ENCODE measurements around the gene CCDC34. TPM values are rescaled to one million over a fixed set of nuclear protein-coding genes. Genes with fewer than 3 reads are reported as not detected.

The CCDC34 gene
- total RNA-seq, 1 experiment from 2014 or later: 18.7 TPM

- POLR2A ChIA-PET: no interaction called here
- H3K36me3 ChIP-seq (ENCODE audit: control insufficient read depth in 1 of 2, insufficient read depth in 2 of 2, low read length in 2 of 2): no peaks in the 10 kb centered on the region
- no peaks in the 10 kb centered on the region for H3K9me2 ChIP-seq (ENCODE audit: insufficient read depth)
- ATAC-seq: no peak
- TF ChIP-seq CEBPB (IDR thresholded peaks at IDR 0.05; ENCODE audit: low read depth) (no peak), YY1 (IDR thresholded peaks at IDR 0.05; ENCODE audit: extremely low read depth, insufficient replicate concordance, low read depth, low read length) (no peak), ELF1 (IDR thresholded peaks at IDR 0.05; ENCODE audit: borderline replicate concordance, low read depth) (no peak), ZFX (IDR thresholded peaks at IDR 0.05) (no peak), REST (IDR thresholded peaks at IDR 0.05; ENCODE audit: low read depth) (no peak), EZH2phosphoT487 (IDR thresholded peaks at IDR 0.05; ENCODE audit: borderline replicate concordance) (no peak), CBX3 (IDR thresholded peaks at IDR 0.05; ENCODE audit: low read depth) (no peak), SIN3A (IDR thresholded peaks at IDR 0.05; ENCODE audit: low read depth) (no peak), ATF3 (IDR thresholded peaks at IDR 0.05) (no peak), EGR1 (IDR thresholded peaks at IDR 0.05; ENCODE audit: low read depth) (no peak), TCF7L2 (IDR thresholded peaks at IDR 0.05; ENCODE audit: borderline replicate concordance, extremely low read depth, insufficient read depth, insufficient read length) (no peak), RAD21 (IDR thresholded peaks at IDR 0.05; ENCODE audit: low read depth) (no peak), EZH2 (IDR thresholded peaks at IDR 0.05) (no peak), ZBTB33 (IDR thresholded peaks at IDR 0.05; ENCODE audit: extremely low read depth, insufficient replicate concordance, low read length) (no peak), POLR2A (IDR thresholded peaks at IDR 0.05; ENCODE audit: borderline replicate concordance, extremely low read depth, insufficient read depth, insufficient read length) (no peak)
- TF ChIP-seq, protein P1, sequence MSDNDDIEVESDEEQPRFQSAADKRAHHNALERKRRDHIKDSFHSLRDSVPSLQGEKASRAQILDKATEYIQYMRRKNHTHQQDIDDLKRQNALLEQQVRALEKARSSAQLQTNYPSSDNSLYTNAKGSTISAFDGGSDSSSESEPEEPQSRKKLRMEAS (IDR thresholded peaks at IDR 0.05): no peak
- no peaks in the 10 kb centered on the region for H3K4me1 ChIP-seq (ENCODE audit: control insufficient read depth in 1 of 2, insufficient read depth in 2 of 2, low read length in 2 of 2)
- intact Hi-C loops (cut with micrococcal nuclease): no loop called here
- no peak overlapping the region for H3K27ac ChIP-seq (ENCODE audit: low read depth, low read length)
- H3K79me2 ChIP-seq (ENCODE audit: insufficient read depth, low read length): no peaks in the 10 kb centered on the region
- H4K20me1 ChIP-seq (ENCODE audit: insufficient read depth): no peaks in the 10 kb centered on the region
- BruUV-seq (replicated peaks): no TSS peak
- RAD21 ChIA-PET (ENCODE audit: low non-redundant PET in 1 of 2, low total read pairs in 2 of 2, uncharacterized antibody in 2 of 2, unreplicated experiment in 2 of 2): no interaction called here
- H3K9me3 ChIP-seq (ENCODE audit: control insufficient read depth in 1 of 2, insufficient read depth in 1 of 2, low read depth in 1 of 2, low read length in 2 of 2): no peaks in the 10 kb centered on the region
- no peaks in the 10 kb centered on the region for H3K27me3 ChIP-seq (ENCODE audit: insufficient read depth, low read length)
- H3K4me2 ChIP-seq (ENCODE audit: low read length): no peak overlapping the region
- no peak overlapping the region for H2AFZ ChIP-seq (ENCODE audit: low read depth, low read length, poor library complexity, severe bottlenecking)
- no peak overlapping the region for H3K4me3 ChIP-seq (replicated peaks in 1 of 2; ENCODE audit: low read depth in 1 of 2, low read length in 2 of 2)
- H3K9ac ChIP-seq (ENCODE audit: low read length): no peak overlapping the region
- no peak for DNase-seq (ENCODE audit: low read depth, low spot score)
- CTCF ChIA-PET: no interaction called here
Measured at GRCh38 chr11:27402450-27402849, 39.4 kb upstream of the CCDC34 start.

Data from HCT116 (cell line).